Activated gamma-delta T cell (primary cell): ENCODE data around the gene P2RY4.
"Not testable (repeated sequence)": the region's sequence is repeated elsewhere in the genome, so short reads cannot be mapped to it uniquely, and the experiment has no call there.

Source experiments
- DNase-seq: peaks from one replicate; lab custom pipeline; 2025; lab: John Stamatoyannopoulos, UW
- total RNA-seq, 2 donors: gene quantifications; one replicate each; lab custom pipeline; 2026; lab: John Stamatoyannopoulos, UW

The P2RY4 gene
- 0.05 to 0.17 reads per million in 2 donors for total RNA-seq

- DNase-seq, result no peak
Observed at GRCh38 chrX:70260104-70260503, at the start of gene P2RY4. Gene P2RY4 (minus strand): TSS chrX:70260204. CDS start chrX:70259624, 580 bp downstream.

DNA sequence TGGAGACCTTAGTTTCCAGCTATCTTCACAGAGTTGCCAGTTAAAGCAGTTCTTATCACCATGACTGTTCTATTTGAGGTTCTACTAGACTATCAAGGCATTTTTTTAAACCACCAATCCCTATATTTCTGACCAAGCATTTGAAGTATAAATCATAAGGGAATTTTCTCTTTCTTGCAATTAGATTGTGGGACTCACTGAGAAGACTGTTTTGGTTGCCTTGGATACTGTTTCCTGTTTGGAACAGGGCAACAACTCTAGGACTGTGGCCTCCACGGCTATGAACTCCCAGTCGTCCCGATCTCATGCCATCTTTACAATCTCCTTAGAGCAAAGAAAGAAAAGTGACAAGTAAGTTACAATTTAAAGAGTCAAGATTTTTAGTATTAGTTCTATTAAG lies 41.7 kb upstream of the P2RY4 start:
- no peak for DNase-seq

GRCh38 chrX:70293621-70294020 lies 33.6 kb upstream of the P2RY4 start:
- DNase-seq, result no peak

DNA sequence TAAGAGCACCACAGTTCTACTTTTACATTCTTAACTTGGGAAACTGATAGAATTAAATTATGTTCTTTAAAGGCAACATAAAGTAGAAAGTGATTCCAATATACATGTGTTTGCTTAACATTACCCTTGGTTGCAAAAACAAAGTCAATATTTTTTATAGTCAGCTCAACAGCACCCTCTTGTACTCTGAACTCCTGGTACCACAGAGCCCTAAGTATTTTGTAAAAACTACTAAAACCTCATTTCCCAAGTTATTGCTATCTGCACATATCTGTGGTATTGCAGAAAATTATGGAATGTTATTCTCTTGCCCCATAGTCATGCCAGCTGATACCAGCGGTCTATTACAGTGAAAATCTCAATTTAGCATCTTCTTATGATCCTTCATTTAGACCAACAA lies 32.8 kb upstream of the P2RY4 start:
- no peak for DNase-seq

DNA sequence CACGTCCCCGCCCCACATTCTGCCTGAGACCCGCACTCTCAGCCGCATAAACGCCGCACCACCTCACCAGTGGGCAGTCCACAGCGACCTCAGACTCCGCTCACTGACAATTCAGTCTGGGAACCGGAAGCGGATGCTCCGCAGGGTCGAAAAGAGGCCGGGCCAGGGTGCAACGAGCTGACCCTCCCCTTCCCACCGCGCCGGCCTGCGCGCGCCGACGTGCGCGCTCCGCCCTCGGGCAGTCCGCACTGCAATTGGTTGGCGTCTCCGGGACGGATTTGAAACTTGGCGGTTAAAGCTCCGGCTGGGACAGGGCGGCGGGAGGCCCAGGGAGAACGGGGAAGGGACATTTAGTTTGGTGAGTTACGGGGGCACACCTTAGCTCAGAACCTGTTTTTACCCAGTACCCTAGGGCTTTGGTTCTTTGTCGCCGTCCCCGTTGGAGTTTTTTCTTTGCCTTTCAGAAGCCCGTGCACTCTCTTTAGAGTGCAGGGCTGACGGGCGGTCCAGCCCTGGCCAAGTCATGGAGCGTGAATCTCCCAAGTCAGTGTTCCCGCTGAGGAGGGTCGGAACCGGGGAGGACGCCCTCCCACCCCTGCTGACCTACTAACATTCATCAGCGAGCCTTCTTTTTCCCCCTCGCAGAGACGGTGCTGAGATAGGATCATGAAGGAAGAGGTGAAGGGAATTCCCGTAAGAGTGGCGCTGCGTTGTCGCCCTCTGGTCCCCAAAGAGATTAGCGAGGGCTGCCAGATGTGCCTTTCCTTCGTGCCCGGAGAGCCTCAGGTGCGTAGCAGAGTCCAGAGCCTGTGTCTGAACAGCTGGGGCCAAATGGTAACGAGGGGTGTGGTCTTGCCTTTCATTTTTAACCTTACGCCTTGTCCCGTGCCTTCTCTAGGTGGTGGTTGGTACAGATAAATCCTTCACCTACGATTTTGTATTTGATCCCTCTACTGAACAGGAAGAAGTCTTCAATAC lies 30.1 kb upstream of the P2RY4 start, which contains the start of the genes KIF4A and PDZD11:
Gene KIF4A (plus strand): TSS at position 312 of the 978 bp plus-strand sequence. CDS start 355 bp downstream, at position 667.
Gene PDZD11 (minus strand): TSS at position 135 of the 978 bp plus-strand sequence. CDS start 586 bp downstream, outside the sequence.
- DNase-seq, result peak; percentile 64

GRCh38 chrX:70289168-70289792 lies 29.3 kb upstream of the P2RY4 start:
- no peak for DNase-seq

- DNase-seq, result peak; percentile 2
Observed at GRCh38 chrX:70281951-70282350, 21.9 kb upstream of the P2RY4 start, which contains the start of gene RAB41. Gene RAB41 (plus strand): TSS chrX:70282172. CDS start chrX:70282218, 46 bp downstream.

GRCh38 chrX:70280573-70280972 lies 20.6 kb upstream of the P2RY4 start:
- no peak for DNase-seq

DNA sequence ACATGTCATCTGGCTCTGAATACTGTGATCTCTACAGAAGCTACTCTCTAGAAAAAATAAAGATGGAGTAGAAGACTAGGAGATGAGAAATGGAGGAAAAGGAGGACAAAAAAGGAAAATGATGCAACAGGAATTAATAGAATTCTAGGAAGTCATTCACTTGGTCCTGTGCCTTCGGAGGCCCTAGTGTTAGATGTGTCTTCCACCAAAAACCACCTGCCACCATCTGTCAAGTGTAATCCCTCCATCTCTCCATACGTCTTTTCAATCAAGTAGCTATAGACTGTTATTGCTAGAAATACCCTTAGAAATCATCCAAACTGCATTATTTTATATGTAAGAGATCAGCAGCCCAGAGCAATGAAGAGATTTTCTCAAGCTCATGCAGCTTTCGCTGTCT lies 19.1 kb upstream of the P2RY4 start:
- DNase-seq, result no peak

DNA sequence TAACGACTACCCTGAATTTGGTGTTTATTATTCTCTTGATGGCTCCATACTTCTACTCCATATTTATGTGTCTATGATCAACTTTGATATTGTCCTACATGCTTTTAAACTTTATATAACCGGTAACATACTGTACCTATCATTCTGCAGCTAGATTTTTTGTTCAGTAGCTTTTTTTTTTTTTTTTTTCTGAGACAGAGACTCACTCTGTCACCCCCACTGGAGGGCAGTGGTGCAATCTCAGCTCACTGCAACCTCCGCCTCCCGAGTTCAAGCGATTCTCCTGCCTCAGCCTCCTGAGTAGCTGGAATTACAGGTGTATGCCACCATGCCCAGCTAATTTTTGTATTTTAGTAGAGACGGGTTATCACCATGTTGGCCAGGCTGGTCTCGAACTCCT lies 14.0 kb upstream of the P2RY4 start:
- DNase-seq, result not testable (repeated sequence)

- DNase-seq, result no peak
Observed at GRCh38 chrX:70268034-70268433, 8.0 kb upstream of the P2RY4 start, which contains the start of gene ARR3. Gene ARR3 (plus strand): TSS chrX:70268334. CDS start chrX:70269386, 1,052 bp downstream.

GRCh38 chrX:70264784-70265183 lies 4.8 kb upstream of the P2RY4 start:
- DNase-seq, result no peak

GRCh38 chrX:70262952-70263567 lies 3.1 kb upstream of the P2RY4 start:
- DNase-seq, result no peak

- DNase-seq, result no peak
Observed at GRCh38 chrX:70257423-70258288, 2.3 kb downstream of the P2RY4 start.

- DNase-seq, result no peak
Observed at GRCh38 chrX:70255452-70255851, 4.6 kb downstream of the P2RY4 start.

GRCh38 chrX:70254909-70255308 lies 5.1 kb downstream of the P2RY4 start:
- DNase-seq, result no peak

DNA sequence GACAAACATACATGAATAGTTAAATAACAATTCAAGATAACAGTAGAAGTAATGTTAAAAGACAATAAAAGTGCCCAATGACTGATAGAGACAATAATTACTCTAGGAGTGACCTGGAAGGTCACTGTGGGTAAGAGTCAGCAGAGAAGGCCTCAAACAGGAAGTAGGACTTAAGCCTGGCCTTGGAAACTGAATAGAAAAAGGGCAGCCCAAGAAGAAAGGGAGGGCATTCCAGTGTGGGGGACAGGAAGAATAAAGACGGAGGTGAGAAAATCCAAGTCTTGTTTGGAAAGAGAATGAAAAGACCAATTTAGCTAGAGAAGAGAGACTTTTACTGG lies 6.0 kb downstream of the P2RY4 start:
- DNase-seq, result no peak

- no peak for DNase-seq
Observed at GRCh38 chrX:70253377-70254062, 6.5 kb downstream of the P2RY4 start.

DNA sequence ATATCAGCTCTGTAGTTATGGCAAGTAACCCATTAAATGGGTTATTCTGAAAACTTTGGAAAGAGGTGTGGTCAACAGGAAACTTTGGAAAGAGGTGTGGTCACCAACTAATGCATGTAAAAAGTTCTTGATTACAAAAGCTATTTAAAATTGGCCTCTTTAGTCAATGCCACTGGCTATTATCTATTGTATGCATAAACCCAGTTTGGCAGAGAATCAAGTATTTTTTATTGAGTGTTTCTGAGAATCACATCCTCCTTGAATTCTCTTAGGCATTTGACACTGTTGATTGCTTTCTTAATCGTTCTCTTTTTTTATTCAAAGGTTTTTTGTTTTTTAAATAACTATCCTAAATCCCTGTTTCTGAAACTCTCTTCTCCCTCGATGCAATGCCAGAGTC lies 7.5 kb downstream of the P2RY4 start:
- no peak for DNase-seq

DNA sequence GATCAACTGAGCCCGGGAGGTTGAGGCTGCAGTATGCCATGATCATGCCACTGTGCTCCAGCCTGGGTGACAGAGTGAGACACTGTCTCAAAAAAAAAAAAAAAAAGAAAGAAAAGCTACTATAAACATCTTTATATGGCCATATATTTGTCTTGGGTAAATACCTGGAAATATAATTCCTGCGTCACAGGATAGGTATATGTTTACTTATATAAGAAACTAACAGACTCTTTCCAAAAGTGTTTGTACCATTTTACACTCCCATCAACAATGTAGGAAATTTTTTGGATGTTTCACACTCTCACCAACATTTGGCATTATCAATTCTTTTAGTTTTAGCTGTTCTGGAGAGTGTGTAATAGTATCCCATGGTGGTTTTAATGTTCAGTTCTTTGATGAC lies 12.8 kb downstream of the P2RY4 start:
- no peak for DNase-seq

DNA sequence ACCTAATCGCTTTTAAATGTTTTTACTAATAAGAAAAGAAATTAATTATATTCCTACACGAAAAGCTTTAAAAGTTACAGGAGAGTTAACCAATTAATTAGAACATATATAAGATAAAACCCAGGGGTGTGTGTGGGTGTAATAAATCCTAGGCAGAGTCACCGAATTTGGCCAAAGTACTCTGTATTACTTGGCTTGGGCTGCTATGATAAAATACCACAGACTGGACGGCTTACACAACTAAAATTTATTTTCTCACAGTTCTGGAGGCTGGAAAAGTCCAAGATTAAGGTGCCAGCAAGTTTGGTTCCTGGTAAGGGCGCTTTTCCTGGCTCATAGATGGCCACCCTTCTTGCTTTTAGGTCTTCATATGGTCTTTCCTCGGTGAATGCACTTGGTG lies 15.1 kb downstream of the P2RY4 start:
- no peak for DNase-seq
